A673 (cell line): ENCODE data around the gene CHCHD6.

ENCODE experiments used
- EZH2 ChIP-seq: fragments of 200-600 bp; sonication (generic); IDR thresholded peaks from 2 replicates; pipeline ENCODE4 v1.6.1; 2017; ENCODE audit warnings: borderline replicate concordance, low read depth, mild to moderate bottlenecking, mixed read lengths, antibody characterized with exemption, low read length; ENCODE audit not compliant: poor library complexity, severe bottlenecking
- TF ChIP-seq, protein P1 (sequence below): fragments of 300-800, 200-600 bp; sonication (generic); conservative IDR thresholded peaks from 2 replicates; pipeline ENCODE4 v1.5.1; 2017; ENCODE audit warnings: low read depth, mild to moderate bottlenecking, antibody characterized with exemption, low read length, moderate library complexity, mixed read lengths

DNA sequence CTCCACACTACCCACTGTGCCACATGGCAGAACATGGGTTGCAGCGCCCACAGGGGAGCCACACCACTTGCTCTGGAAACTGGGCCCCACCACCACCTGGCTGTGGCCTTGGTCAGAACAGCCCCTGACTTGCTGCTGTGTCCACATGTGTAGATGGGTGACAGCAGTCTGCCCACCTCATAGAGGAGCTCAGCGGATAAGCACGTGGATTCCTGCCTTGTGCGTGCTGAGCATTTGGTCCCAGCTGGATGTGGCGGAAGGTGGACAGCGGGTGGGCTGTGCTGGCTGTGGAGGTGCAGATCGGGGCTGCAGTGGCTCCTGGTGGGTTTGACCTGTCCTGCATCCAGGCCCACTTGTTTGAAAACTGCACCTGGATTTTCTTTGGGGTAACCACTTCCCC is 272.9 kb downstream of the CHCHD6 start:
- TF ChIP-seq, protein P1, sequence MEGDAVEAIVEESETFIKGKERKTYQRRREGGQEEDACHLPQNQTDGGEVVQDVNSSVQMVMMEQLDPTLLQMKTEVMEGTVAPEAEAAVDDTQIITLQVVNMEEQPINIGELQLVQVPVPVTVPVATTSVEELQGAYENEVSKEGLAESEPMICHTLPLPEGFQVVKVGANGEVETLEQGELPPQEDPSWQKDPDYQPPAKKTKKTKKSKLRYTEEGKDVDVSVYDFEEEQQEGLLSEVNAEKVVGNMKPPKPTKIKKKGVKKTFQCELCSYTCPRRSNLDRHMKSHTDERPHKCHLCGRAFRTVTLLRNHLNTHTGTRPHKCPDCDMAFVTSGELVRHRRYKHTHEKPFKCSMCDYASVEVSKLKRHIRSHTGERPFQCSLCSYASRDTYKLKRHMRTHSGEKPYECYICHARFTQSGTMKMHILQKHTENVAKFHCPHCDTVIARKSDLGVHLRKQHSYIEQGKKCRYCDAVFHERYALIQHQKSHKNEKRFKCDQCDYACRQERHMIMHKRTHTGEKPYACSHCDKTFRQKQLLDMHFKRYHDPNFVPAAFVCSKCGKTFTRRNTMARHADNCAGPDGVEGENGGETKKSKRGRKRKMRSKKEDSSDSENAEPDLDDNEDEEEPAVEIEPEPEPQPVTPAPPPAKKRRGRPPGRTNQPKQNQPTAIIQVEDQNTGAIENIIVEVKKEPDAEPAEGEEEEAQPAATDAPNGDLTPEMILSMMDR, result no peak
- no peak for TF ChIP-seq EZH2
